ENCODE data around the gene OTOA. TPM values are rescaled to one million over a fixed set of nuclear protein-coding genes. Genes with fewer than 3 reads are reported as not detected.
A peak's percentile ranks its signal among the peaks of the same experiment; 100 is the strongest.

OTOA gene
- polyA plus RNA-seq (2013, experiment 1 of 4), result 0.22 TPM
- polyA plus RNA-seq (2013, experiment 2 of 4), result 0.23 TPM
- polyA plus RNA-seq (2013, experiment 3 of 4), result 0.16 TPM
- 0.41 TPM for polyA plus RNA-seq (2013, experiment 4 of 4)

DNA sequence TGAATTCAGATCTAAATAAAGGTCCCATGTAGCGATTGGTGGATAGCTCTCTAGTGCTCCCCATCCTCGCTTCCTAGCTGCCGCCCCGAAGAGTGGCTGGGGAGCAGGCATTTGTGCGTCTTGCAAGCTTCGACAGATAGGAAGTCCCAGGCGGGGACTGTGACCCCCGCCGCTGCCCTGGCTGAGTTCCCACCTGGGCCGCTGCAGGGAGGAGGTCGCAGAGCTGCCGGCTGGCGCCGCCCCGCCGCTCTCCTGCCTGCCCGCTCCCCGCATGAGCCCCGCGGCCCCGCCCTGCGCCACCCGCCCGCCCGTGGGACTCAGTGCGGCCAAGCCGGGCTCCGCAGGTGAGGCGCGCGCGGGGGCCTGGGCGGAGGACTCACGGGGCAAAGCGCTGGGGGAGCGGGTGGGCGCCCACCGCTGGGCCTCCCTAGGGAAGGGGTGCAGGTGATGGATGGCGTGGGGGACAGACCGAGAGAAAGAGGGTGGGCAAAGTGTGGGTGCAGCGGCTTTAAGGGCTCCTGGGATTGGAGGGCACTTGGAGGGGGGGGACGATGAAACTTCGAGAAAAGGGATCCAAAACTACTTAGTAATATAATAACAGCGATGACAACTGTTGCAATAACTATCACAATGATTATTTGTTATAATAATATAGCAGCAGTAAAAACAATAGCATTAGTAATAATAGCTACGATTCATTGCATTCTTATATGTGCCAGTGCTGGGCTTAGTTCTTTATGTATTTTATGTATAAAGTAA lies at the start of gene OTOA:
Gene OTOA (plus strand): TSS at position 80 of the 759 bp plus-strand sequence. CDS start 14,547 bp downstream, outside the sequence.
- no peaks in the 10 kb centered on the region for H3K36me3 ChIP-seq (ENCODE audit: control insufficient read depth, insufficient read depth, low read length)
- peaks cover 4% of the 10 kb centered on the region for H3K27me3 ChIP-seq (ENCODE audit: control insufficient read depth, insufficient read depth, low read length, poor library complexity, severe bottlenecking)
- H3K9me3 ChIP-seq (ENCODE audit: control insufficient read depth, low read length), result no peaks in the 10 kb centered on the region
- peaks cover 11% of the 10 kb centered on the region for H3K4me1 ChIP-seq (ENCODE audit: control insufficient read depth, insufficient read depth, low read length)
- no peak within 1 kb of the TSS for H3K4me3 ChIP-seq (ENCODE audit: insufficient read depth, low read depth, low read length)
- H3K27ac ChIP-seq (ENCODE audit: insufficient read depth, low read depth, low read length, poor library complexity, severe bottlenecking), result no peak within 1 kb of the TSS
- 37 to 39% methylated on average over 41 to 45 of the region's 45 CpGs for WGBS, 2 experiments

DNA sequence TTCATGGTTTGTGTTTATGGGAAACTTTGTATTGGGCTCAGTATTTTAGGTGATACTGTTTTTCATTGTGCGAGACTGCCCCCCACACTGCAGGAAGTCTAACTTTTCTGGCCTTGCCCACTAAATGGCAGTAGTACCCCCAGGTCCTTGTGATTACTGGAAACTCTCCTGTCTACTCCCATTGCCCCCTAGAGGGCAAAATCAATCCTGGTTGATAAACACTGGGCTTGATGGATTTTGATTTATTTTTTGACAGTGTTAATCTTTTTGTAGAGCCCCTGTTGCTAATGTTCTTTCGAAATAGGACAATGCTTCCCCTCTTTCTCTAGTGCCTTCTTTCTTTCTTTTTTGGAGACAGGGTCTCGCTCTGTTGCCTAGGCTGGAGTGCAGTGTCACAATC lies 48.9 kb upstream of the OTOA start:
- WGBS, 2 experiments, result 91 to 96% methylated on average over 3 of the region's 3 CpGs
- H3K36me3 ChIP-seq (ENCODE audit: control insufficient read depth, insufficient read depth, low read length), result no peaks in the 10 kb centered on the region
- H3K9me3 ChIP-seq (ENCODE audit: control insufficient read depth, low read length), result no peaks in the 10 kb centered on the region
- H3K4me1 ChIP-seq (ENCODE audit: control insufficient read depth, insufficient read depth, low read length), result peaks cover 8% of the 10 kb centered on the region
- no peak overlapping the region for H3K27ac ChIP-seq (ENCODE audit: insufficient read depth, low read depth, low read length, poor library complexity, severe bottlenecking)
- no peaks in the 10 kb centered on the region for H3K27me3 ChIP-seq (ENCODE audit: control insufficient read depth, insufficient read depth, low read length, poor library complexity, severe bottlenecking)
- no peak overlapping the region for H3K4me3 ChIP-seq (ENCODE audit: insufficient read depth, low read depth, low read length)

DNA sequence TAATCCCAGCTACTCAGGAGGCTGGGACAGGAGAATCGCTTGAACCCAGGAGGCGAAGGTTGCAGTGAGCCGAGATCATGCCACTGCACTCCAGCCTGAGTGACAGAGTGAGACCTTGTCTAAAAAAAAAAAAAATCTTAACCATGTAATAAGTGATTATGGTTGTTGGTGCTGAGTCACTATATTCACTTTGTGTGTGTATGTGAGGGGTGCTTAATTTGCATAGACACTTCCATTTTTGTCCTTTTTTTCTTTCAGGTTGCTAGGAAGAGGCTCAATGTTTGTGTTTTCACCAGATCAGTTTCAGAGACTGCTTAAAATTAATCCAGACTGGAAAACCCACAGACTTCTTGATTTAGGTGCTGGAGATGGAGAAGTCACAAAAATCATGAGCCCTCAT lies 46.2 kb upstream of the OTOA start:
- Histone ChIP-seq H3K36me3 (ENCODE audit: control insufficient read depth, insufficient read depth, low read length) (no peaks in the 10 kb centered on the region), H3K27me3 (ENCODE audit: control insufficient read depth, insufficient read depth, low read length, poor library complexity, severe bottlenecking) (no peaks in the 10 kb centered on the region), H3K4me1 (ENCODE audit: control insufficient read depth, insufficient read depth, low read length) (no peaks in the 10 kb centered on the region), H3K27ac (ENCODE audit: insufficient read depth, low read depth, low read length, poor library complexity, severe bottlenecking) (no peak overlapping the region), H3K9me3 (ENCODE audit: control insufficient read depth, low read length) (no peaks in the 10 kb centered on the region), H3K4me3 (ENCODE audit: insufficient read depth, low read depth, low read length) (no peak overlapping the region)
- WGBS, 2 experiments, result 98 to 99% methylated on average over 3 of the region's 3 CpGs

DNA sequence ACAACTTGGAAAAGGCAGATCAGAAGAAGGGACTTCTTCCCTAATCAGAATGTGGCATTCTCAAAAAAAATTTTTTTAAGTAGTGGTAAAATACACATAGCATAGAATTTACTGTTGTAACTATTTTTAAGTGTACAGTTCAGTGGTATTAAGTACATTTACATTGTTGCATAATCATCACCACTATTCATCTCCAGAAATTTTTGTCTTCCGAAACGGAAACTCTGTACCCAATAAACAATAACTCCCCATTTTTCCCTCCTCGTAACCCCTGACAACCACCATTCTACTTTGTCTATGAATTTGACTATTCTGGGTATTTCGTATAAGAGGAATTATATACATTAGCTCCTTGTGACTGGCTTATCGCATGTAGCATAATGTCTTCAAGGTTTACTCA lies 45.5 kb upstream of the OTOA start:
- no peaks in the 10 kb centered on the region for H3K4me1 ChIP-seq (ENCODE audit: control insufficient read depth, insufficient read depth, low read length)
- no peaks in the 10 kb centered on the region for H3K27me3 ChIP-seq (ENCODE audit: control insufficient read depth, insufficient read depth, low read length, poor library complexity, severe bottlenecking)
- no peak overlapping the region for H3K27ac ChIP-seq (ENCODE audit: insufficient read depth, low read depth, low read length, poor library complexity, severe bottlenecking)
- no peaks in the 10 kb centered on the region for H3K9me3 ChIP-seq (ENCODE audit: control insufficient read depth, low read length)
- WGBS, 2 experiments, result 90 to 96% methylated on average over 5 of the region's 5 CpGs
- no peak overlapping the region for H3K4me3 ChIP-seq (ENCODE audit: insufficient read depth, low read depth, low read length)
- peaks cover 3% of the 10 kb centered on the region for H3K36me3 ChIP-seq (ENCODE audit: control insufficient read depth, insufficient read depth, low read length)

DNA sequence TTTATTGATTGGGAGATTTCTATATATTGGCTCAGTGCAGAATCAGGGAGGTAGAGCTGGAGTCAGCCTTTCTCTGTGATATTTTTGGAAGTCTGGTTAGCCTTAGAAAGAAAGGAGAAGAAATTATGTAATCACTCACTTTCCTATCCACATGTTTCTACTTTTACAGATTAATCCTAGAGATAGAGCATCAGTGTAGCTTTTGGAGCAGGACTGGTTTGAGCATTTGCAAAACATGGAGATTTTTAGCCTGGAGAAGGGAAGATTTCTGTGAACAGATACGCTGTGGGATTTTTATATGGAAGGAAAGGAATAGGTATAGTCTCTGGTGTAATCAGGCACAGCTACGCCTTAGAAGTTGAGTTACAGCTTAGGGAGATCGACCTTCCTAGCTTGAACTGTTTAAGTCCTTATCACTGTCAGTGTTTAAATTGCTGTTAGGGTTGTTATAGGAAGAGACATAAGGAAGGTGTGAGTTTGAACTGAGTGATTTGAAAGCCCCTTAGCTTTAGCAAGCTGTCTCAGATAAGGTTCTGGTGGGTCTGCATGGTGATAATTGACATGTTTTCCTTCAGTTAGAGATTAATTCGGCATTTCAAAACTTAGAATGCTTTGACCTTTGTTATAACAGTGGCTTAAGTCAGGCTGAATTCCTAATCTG lies 43.9 kb upstream of the OTOA start:
- no peak overlapping the region for H3K4me3 ChIP-seq (ENCODE audit: insufficient read depth, low read depth, low read length)
- H3K27ac ChIP-seq (ENCODE audit: insufficient read depth, low read depth, low read length, poor library complexity, severe bottlenecking), result peak overlapping the region; percentile 6
- WGBS, 2 experiments, result 94 to 96% methylated on average over 4 of the region's 4 CpGs
- no peaks in the 10 kb centered on the region for H3K9me3 ChIP-seq (ENCODE audit: control insufficient read depth, low read length)
- no peaks in the 10 kb centered on the region for H3K27me3 ChIP-seq (ENCODE audit: control insufficient read depth, insufficient read depth, low read length, poor library complexity, severe bottlenecking)
- peaks cover 6% of the 10 kb centered on the region for H3K36me3 ChIP-seq (ENCODE audit: control insufficient read depth, insufficient read depth, low read length)
- no peaks in the 10 kb centered on the region for H3K4me1 ChIP-seq (ENCODE audit: control insufficient read depth, insufficient read depth, low read length)

DNA sequence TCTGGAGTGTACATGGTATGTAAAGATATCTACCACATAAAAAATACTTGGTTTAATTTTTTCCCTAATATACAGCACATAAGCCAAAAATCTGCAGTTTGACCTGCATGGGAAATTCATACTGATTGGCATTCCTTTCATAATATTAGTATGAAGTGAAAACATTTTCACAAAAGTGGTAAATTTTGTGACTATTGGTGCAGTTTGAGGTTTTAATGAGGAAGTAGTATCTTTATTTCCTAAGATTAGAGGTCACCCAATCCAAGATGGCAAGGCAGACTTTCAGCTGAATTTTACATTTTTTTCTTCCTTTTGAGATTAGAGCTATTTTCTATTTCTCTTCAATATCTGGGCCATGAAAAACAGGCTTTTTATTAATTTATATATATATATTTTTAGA lies 43.2 kb upstream of the OTOA start:
- Histone ChIP-seq H3K4me3 (ENCODE audit: insufficient read depth, low read depth, low read length) (no peak overlapping the region), H3K4me1 (ENCODE audit: control insufficient read depth, insufficient read depth, low read length) (no peaks in the 10 kb centered on the region), H3K27me3 (ENCODE audit: control insufficient read depth, insufficient read depth, low read length, poor library complexity, severe bottlenecking) (no peaks in the 10 kb centered on the region), H3K27ac (ENCODE audit: insufficient read depth, low read depth, low read length, poor library complexity, severe bottlenecking) (no peak overlapping the region), H3K9me3 (ENCODE audit: control insufficient read depth, low read length) (no peaks in the 10 kb centered on the region), H3K36me3 (ENCODE audit: control insufficient read depth, insufficient read depth, low read length) (peaks cover 13% of the 10 kb centered on the region)

DNA sequence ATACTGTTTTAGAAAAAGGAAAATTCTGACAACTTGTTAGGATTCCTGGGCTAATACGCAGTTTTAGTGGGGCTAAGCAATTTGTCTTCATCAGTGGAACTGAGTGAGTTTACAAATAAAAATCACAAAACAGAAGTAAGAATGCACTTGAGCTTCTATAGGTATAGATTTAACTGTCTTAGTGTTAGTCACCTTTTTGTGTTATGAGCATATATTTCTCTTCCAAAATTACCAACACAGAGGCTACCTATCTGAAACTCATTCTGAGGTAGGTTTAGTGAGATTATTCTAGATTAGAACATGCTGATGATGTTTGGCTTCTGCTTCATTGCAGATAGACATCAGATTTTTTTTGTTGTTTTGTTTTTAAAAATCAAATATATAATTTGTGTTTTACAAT lies 41.2 kb upstream of the OTOA start:
- H3K27ac ChIP-seq (ENCODE audit: insufficient read depth, low read depth, low read length, poor library complexity, severe bottlenecking), result no peak overlapping the region
- H3K27me3 ChIP-seq (ENCODE audit: control insufficient read depth, insufficient read depth, low read length, poor library complexity, severe bottlenecking), result no peaks in the 10 kb centered on the region
- H3K4me3 ChIP-seq (ENCODE audit: insufficient read depth, low read depth, low read length), result no peak overlapping the region
- H3K9me3 ChIP-seq (ENCODE audit: control insufficient read depth, low read length), result no peaks in the 10 kb centered on the region
- no peaks in the 10 kb centered on the region for H3K4me1 ChIP-seq (ENCODE audit: control insufficient read depth, insufficient read depth, low read length)
- WGBS, 2 experiments, result 100% methylated on average over 1 of the region's 1 CpG
- peaks cover 20% of the 10 kb centered on the region for H3K36me3 ChIP-seq (ENCODE audit: control insufficient read depth, insufficient read depth, low read length)

DNA sequence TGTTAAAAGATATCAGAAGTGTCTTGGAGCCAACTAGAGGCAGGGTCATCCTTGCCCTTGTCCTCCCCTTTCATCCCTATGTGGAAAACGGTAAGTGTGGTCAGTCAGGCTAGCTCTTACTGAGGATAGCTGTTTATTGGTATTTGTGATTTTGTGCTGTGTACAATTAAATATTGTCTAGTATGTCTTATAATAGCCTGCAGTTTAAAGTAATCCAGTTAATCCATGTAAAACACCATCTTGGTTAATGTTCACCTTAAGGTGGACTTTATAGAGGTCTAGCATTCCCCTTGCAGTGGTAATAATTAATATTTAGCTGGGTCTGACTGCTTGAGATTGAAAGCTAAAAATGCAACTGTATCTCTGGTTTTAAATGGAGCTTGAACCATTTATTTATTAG lies 38.7 kb upstream of the OTOA start:
- WGBS, 2 experiments, result 90% methylated on average over 1 of the region's 1 CpG
- H3K27ac ChIP-seq (ENCODE audit: insufficient read depth, low read depth, low read length, poor library complexity, severe bottlenecking), result no peak overlapping the region
- H3K27me3 ChIP-seq (ENCODE audit: control insufficient read depth, insufficient read depth, low read length, poor library complexity, severe bottlenecking), result no peaks in the 10 kb centered on the region
- H3K4me1 ChIP-seq (ENCODE audit: control insufficient read depth, insufficient read depth, low read length), result no peaks in the 10 kb centered on the region
- no peak overlapping the region for H3K4me3 ChIP-seq (ENCODE audit: insufficient read depth, low read depth, low read length)
- no peaks in the 10 kb centered on the region for H3K9me3 ChIP-seq (ENCODE audit: control insufficient read depth, low read length)
- H3K36me3 ChIP-seq (ENCODE audit: control insufficient read depth, insufficient read depth, low read length), result peaks cover 38% of the 10 kb centered on the region

DNA sequence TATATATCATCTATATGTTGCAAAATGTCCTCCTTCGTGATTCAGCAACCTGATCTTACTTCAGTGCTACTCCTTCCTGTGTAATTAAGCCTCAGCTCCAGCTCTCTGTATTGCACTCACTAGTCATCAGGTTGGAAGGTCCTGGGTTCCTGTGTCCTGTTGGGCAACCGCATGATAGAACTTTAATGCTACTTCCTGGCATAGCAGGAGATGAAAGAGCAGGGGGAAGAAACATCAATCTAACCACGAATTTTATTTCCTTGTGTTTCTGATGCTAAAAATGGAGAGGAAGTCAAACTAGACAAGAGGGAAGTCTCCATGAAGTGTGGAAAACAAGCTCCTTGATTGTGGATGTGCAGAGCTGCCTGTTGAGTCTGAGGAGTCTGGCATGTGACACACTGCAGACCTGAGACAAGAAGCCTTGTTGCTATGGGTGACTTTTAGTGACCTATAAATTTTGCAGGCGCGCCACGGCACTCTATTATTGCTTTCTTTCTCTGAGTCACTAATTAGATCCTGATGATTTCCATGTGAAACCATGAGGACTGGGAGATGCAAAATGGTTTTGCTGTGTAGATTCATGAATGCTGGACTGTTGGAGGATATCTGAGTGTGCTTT lies 37.0 kb upstream of the OTOA start:
- H3K27ac ChIP-seq (ENCODE audit: insufficient read depth, low read depth, low read length, poor library complexity, severe bottlenecking), result no peak overlapping the region
- no peak overlapping the region for H3K4me3 ChIP-seq (ENCODE audit: insufficient read depth, low read depth, low read length)
- no peaks in the 10 kb centered on the region for H3K4me1 ChIP-seq (ENCODE audit: control insufficient read depth, insufficient read depth, low read length)
- H3K9me3 ChIP-seq (ENCODE audit: control insufficient read depth, low read length), result no peaks in the 10 kb centered on the region
- H3K27me3 ChIP-seq (ENCODE audit: control insufficient read depth, insufficient read depth, low read length, poor library complexity, severe bottlenecking), result no peaks in the 10 kb centered on the region
- 96 to 97% methylated on average over 6 of the region's 6 CpGs for WGBS, 2 experiments
- H3K36me3 ChIP-seq (ENCODE audit: control insufficient read depth, insufficient read depth, low read length), result peaks cover 38% of the 10 kb centered on the region

DNA sequence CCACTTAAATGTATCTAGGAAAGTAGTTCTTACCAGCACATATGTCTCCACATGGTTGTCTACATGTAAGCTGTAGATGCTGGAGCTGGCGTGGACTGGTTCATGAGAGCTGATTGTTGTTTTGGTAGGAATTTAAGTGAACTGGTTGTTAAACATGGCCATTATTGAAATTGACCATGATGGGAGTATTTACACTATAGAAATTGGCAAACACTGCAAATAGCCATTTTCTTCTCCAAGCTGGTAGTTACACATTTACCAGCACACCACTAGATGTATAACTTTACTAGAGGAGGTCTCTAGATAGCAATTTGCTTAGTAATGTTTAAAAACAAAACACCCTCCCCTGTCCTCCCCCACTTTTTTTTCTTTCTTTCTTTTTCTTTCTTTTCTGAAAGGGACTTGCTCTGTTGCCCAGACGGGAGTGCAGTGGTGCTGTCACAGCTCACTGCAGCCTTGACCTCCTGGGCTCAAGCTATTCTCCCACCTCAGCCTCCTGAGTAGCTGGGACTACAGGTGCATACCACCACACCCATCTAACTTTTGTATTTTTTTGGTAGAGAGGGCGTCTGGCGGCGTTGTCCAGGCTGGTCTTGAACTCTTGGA lies 35.5 kb upstream of the OTOA start:
- Histone ChIP-seq H3K27ac (ENCODE audit: insufficient read depth, low read depth, low read length, poor library complexity, severe bottlenecking) (no peak overlapping the region), H3K4me1 (ENCODE audit: control insufficient read depth, insufficient read depth, low read length) (no peaks in the 10 kb centered on the region)

More for the DNA sequence above, 35.5 kb upstream of the OTOA start:
- Histone ChIP-seq H3K27me3 (ENCODE audit: control insufficient read depth, insufficient read depth, low read length, poor library complexity, severe bottlenecking) (no peaks in the 10 kb centered on the region), H3K9me3 (ENCODE audit: control insufficient read depth, low read length) (no peaks in the 10 kb centered on the region), H3K36me3 (ENCODE audit: control insufficient read depth, insufficient read depth, low read length) (peaks cover 35% of the 10 kb centered on the region), H3K4me3 (ENCODE audit: insufficient read depth, low read depth, low read length) (no peak overlapping the region)
- 81 to 95% methylated on average over 5 of the region's 5 CpGs for WGBS, 2 experiments

All from ectodermal cell (in vitro differentiated cells).